GM12801 (cell line): Measurements from ENCODE around the gene CDK18.

Experiments used
- TF ChIP-seq, protein P1 (sequence below): IDR thresholded peaks from one replicate; pipeline ENCODE4 v1.5.1; 2011; ENCODE audit warnings: control low read depth; ENCODE audit not compliant: insufficient read length; ENCODE audit errors: extremely low read depth

Gene CDK18

GRCh38 chr1:205535096-205535495, 30.6 kb downstream of the CDK18 start:
- TF ChIP-seq, protein P1, sequence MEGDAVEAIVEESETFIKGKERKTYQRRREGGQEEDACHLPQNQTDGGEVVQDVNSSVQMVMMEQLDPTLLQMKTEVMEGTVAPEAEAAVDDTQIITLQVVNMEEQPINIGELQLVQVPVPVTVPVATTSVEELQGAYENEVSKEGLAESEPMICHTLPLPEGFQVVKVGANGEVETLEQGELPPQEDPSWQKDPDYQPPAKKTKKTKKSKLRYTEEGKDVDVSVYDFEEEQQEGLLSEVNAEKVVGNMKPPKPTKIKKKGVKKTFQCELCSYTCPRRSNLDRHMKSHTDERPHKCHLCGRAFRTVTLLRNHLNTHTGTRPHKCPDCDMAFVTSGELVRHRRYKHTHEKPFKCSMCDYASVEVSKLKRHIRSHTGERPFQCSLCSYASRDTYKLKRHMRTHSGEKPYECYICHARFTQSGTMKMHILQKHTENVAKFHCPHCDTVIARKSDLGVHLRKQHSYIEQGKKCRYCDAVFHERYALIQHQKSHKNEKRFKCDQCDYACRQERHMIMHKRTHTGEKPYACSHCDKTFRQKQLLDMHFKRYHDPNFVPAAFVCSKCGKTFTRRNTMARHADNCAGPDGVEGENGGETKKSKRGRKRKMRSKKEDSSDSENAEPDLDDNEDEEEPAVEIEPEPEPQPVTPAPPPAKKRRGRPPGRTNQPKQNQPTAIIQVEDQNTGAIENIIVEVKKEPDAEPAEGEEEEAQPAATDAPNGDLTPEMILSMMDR = no peak

GRCh38 chr1:205535866-205536758, 31.6 kb downstream of the CDK18 start:
- TF ChIP-seq, protein P1 = no peak

DNA sequence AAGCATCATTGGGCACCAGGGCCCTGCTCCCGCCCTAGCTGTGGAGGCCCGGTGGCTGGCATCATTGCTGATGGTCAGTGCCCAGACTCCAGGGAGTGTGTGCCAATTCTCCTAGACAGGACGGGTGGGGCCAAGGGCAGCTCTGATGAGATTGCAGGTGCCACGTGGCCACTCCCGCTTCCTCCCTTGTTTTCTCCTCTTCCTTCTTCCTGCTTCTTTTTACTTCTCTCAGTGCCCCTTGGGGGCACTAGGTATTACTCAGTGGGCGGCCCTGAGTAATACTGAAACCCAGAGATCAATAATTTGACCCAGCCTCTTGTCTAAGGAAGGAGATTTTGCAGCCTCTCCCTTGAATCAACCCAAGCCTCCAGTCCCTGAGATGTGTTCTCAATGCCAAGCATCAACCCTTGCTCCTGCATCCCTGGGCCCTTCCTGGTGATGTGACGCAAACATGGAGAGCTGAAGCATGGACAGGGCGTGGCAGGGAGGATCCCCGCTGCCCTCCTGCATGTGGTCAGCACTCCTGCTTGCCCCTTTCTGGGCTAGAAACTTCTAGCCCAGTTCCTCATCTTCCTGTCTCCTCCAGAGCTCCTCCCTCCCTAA, 32.4 kb downstream of the CDK18 start:
- TF ChIP-seq, protein P1 = no peak

GRCh38 chr1:205537386-205538018, 33.0 kb downstream of the CDK18 start:
- TF ChIP-seq, protein P1 = no peak

DNA sequence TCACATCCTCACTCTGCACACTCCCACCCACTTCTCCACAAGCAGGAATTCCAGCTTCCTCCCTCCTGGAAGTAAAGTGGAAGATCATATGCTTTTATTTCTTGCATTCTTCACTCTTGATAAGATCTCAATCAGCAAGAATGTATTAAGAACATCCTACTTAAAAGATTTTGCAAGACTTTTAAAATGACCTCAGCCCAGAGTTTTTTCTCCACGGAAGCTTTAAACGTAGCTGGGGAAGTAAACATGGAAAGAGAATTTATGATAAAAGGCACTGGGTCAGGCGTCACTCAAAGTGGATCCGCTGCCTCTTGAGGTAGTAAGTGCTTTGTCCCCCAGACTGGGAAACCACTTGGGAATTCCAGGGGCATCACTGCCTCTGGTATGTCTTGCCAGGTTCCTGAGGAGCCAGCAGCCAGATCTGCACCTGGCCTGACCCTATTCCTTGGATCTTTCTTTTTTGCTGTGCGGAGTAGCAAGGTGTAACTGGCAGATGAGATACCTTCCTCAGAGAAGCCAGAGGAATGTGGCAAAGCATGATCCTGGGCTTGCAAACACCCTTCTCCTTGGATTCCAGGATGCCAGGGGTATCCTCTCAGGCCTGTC, 33.9 kb downstream of the CDK18 start:
- TF ChIP-seq, protein P1 = no peak

- TF ChIP-seq, protein P1 = no peak
Measured at GRCh38 chr1:205541161-205541886, 36.9 kb downstream of the CDK18 start.
